SJSA1 (cell line): Measurements from ENCODE around the gene TAF1A. TPM values are rescaled to one million over a fixed set of nuclear protein-coding genes. Genes with fewer than 3 reads are reported as not detected.

Source experiments
- total RNA-seq: library from RNA; depleted of rRNA; stranded (reverse); fragments of >200 nt; shearing (Covaris generic); gene quantifications from 2 replicates; pipeline ENCODE4 v1.2.3, GENCODE V29; 2014; rRNA removed

Gene TAF1A
- total RNA-seq, 1 experiment from 2014 or later, result 10.8 TPM

Other genes starting within 250 kb of the TAF1A start
- 2.2 and 3.1 TPM in 2 replicates for gene HHIPL2, start 41.8 kb downstream of the TAF1A start, total RNA-seq
- 30.7 and 53.3 TPM in 2 replicates for gene MIA3, start 28.2 kb upstream of the TAF1A start, total RNA-seq
- gene AIDA, start 122.6 kb upstream of the TAF1A start, total RNA-seq, result 37.2 and 50.0 TPM in 2 replicates
- gene BROX, start 122.6 kb upstream of the TAF1A start, total RNA-seq, result 38.4 and 67.6 TPM in 2 replicates
- not detected in 2 replicates for gene FAM177B, start 147.3 kb upstream of the TAF1A start, total RNA-seq
- 3.7 and 5.2 TPM in 2 replicates for gene DISP1, start 225.1 kb upstream of the TAF1A start, total RNA-seq